Neuron (in vitro differentiated cells): ENCODE measurements around the gene TRMU.
"Not testable (repeated sequence)": the region's sequence is repeated elsewhere in the genome, so short reads cannot be mapped to it uniquely, and the experiment has no call there.

Experiments used
- H2AFZ ChIP-seq: one replicate; pipeline ENCODE4 v1.6.1; 2013; ENCODE audit warnings: low read depth, mild to moderate bottlenecking, inconsistent platforms, low read length, moderate library complexity
- H3K27me3 ChIP-seq: one replicate; pipeline ENCODE4 v1.6.1; 2013; ENCODE audit warnings: low read length; ENCODE audit not compliant: insufficient read depth
- H3K36me3 ChIP-seq: one replicate; pipeline ENCODE4 v1.6.1; 2013; ENCODE audit warnings: low read length; ENCODE audit not compliant: insufficient read depth
- H3K4me1 ChIP-seq: one replicate; pipeline ENCODE4 v1.6.1; 2013; ENCODE audit warnings: low read length; ENCODE audit not compliant: insufficient read depth
- H3K4me3 ChIP-seq: 2 replicates; pipeline ENCODE4 v1.5.1; 2013; ENCODE audit warnings: mild to moderate bottlenecking, low read length, moderate library complexity
- H3K9me3 ChIP-seq: one replicate; pipeline ENCODE4 v1.6.1; 2013; ENCODE audit warnings: low read length

Gene TRMU

GRCh38 chr22:46402505-46402904 is 67.0 kb downstream of the TRMU start:
- Histone ChIP-seq H3K27me3 (no peaks in the 10 kb centered on the region), H3K4me3 (no peak overlapping the region), H2AFZ (no peak overlapping the region), H3K4me1 (no peaks in the 10 kb centered on the region), H3K36me3 (peaks cover 8% of the 10 kb centered on the region), H3K9me3 (peaks cover 2% of the 10 kb centered on the region)

- not testable (repeated sequence) for H3K9me3 ChIP-seq, H3K4me1 ChIP-seq, H3K27me3 ChIP-seq, H2AFZ ChIP-seq, H3K4me3 ChIP-seq, H3K36me3 ChIP-seq
These were observed 68.4 kb downstream of the TRMU start for GRCh38 chr22:46403880-46404279.

- Histone ChIP-seq H3K4me1 (no peaks in the 10 kb centered on the region), H3K27me3 (no peaks in the 10 kb centered on the region), H3K4me3 (no peak overlapping the region), H3K9me3 (peaks cover 2% of the 10 kb centered on the region), H3K36me3 (no peaks in the 10 kb centered on the region), H2AFZ (no peak overlapping the region)
These were observed 70.4 kb downstream of the TRMU start for GRCh38 chr22:46405901-46406300.

- H3K4me1 ChIP-seq: no peaks in the 10 kb centered on the region
- no peaks in the 10 kb centered on the region for H3K27me3 ChIP-seq
- H3K9me3 ChIP-seq: peaks cover under 1% of the 10 kb centered on the region
- no peaks in the 10 kb centered on the region for H3K36me3 ChIP-seq
- no peak overlapping the region for H3K4me3 ChIP-seq
- H2AFZ ChIP-seq: no peak overlapping the region
These were observed 70.8 kb downstream of the TRMU start for GRCh38 chr22:46406349-46406748.

- Histone ChIP-seq H3K27me3 (no peaks in the 10 kb centered on the region), H3K9me3 (no peaks in the 10 kb centered on the region), H3K4me1 (no peaks in the 10 kb centered on the region), H2AFZ (no peak overlapping the region), H3K36me3 (no peaks in the 10 kb centered on the region), H3K4me3 (no peak overlapping the region)
These were observed 71.3 kb downstream of the TRMU start for GRCh38 chr22:46406791-46407190.
